ENCODE data around the gene ZNF385B. TPM values are rescaled to one million over a fixed set of nuclear protein-coding genes. Genes with fewer than 3 reads are reported as not detected.

ZNF385B gene
- total RNA-seq, 1 experiment from 2014 or later, result 9.3 TPM

- Histone ChIP-seq H4K20me1 (ENCODE audit: insufficient read depth) (no peaks in the 10 kb centered on the region), H3K4me1 (ENCODE audit: control insufficient read depth in 1 of 2, insufficient read depth in 2 of 2, low read length in 2 of 2) (no peaks in the 10 kb centered on the region), H2AFZ (ENCODE audit: low read depth, low read length, poor library complexity, severe bottlenecking) (no peak overlapping the region), H3K27me3 (ENCODE audit: insufficient read depth, low read length) (no peaks in the 10 kb centered on the region), H3K79me2 (ENCODE audit: insufficient read depth, low read length) (no peaks in the 10 kb centered on the region), H3K9me3 (ENCODE audit: control insufficient read depth in 1 of 2, insufficient read depth in 1 of 2, low read depth in 1 of 2, low read length in 2 of 2) (no peaks in the 10 kb centered on the region), H3K4me3 (replicated peaks in 1 of 2; ENCODE audit: low read depth in 1 of 2, low read length in 2 of 2) (no peak overlapping the region), H3K27ac (ENCODE audit: low read depth, low read length) (no peak overlapping the region), H3K9me2 (ENCODE audit: insufficient read depth) (0 out of 2 replicates have a peak, but pooled peaks cover 4% of the 10 kb centered on the region), H3K4me2 (ENCODE audit: low read length) (no peak overlapping the region), H3K36me3 (ENCODE audit: control insufficient read depth in 1 of 2, insufficient read depth in 2 of 2, low read length in 2 of 2) (no peaks in the 10 kb centered on the region; a peak in 1 of 4 replicates), H3K9ac (ENCODE audit: low read length) (no peak overlapping the region)
- ChIA-PET POLR2A (no interaction called here), RAD21 (ENCODE audit: low non-redundant PET in 1 of 2, low total read pairs in 2 of 2, uncharacterized antibody in 2 of 2, unreplicated experiment in 2 of 2) (no interaction called here), CTCF (no interaction called here)
- intact Hi-C loops (cut with micrococcal nuclease), result no loop called here
- no TSS peak for BruUV-seq (replicated peaks)
- ATAC-seq (no peak), DNase-seq (ENCODE audit: low read depth, low spot score) (no peak)
- TF ChIP-seq ZFX (IDR thresholded peaks at IDR 0.05), result no peak
- no peak for TF ChIP-seq SIN3A (IDR thresholded peaks at IDR 0.05; ENCODE audit: low read depth)
- no peak for TF ChIP-seq FOSL1 (IDR thresholded peaks at IDR 0.05; ENCODE audit: low read depth)
- no peak for TF ChIP-seq POLR2A (IDR thresholded peaks at IDR 0.05; ENCODE audit: borderline replicate concordance, extremely low read depth, insufficient read depth, insufficient read length)
- TF ChIP-seq ZBTB33 (IDR thresholded peaks at IDR 0.05; ENCODE audit: extremely low read depth, insufficient replicate concordance, low read length), result no peak
- TF ChIP-seq CTCF (IDR thresholded peaks at IDR 0.05 in 2 of 3, conservative IDR thresholded peaks at IDR 0.05 in 1 of 3; ENCODE audit: borderline replicate concordance in 1 of 3, insufficient read depth in 1 of 3, low read depth in 2 of 3, low read length in 2 of 3), result no peak
- no peak for TF ChIP-seq REST (IDR thresholded peaks at IDR 0.05; ENCODE audit: low read depth)
- no peak for TF ChIP-seq ZNF274 (IDR thresholded peaks at IDR 0.05; ENCODE audit: low read depth, low read length)
- TF ChIP-seq SRF (IDR thresholded peaks at IDR 0.05; ENCODE audit: low read depth), result no peak
- TF ChIP-seq CEBPB (IDR thresholded peaks at IDR 0.05; ENCODE audit: low read depth), result no peak
- TF ChIP-seq RAD21 (IDR thresholded peaks at IDR 0.05; ENCODE audit: low read depth), result no peak
- no peak for TF ChIP-seq ELF1 (IDR thresholded peaks at IDR 0.05; ENCODE audit: borderline replicate concordance, low read depth)
- TF ChIP-seq POLR2AphosphoS5 (IDR thresholded peaks at IDR 0.05; ENCODE audit: low read depth, low read length), result no peak
Observed at GRCh38 chr2:179543361-179543901, 318.0 kb downstream of the ZNF385B start.

Measured in HCT116 (cell line).